NCI-H82 (cell line): ENCODE data around the gene DRD4.

ENCODE experiments used
- DNase-seq: peaks from one replicate; lab custom pipeline; 2025; lab: John Stamatoyannopoulos, UW

DRD4 gene

GRCh38 chr11:610146-610801, 26.8 kb upstream of the DRD4 start:
- no peak for DNase-seq

- no peak for DNase-seq
These were observed 25.8 kb upstream of the DRD4 start for GRCh38 chr11:611001-611996.

GRCh38 chr11:612201-612960, 24.7 kb upstream of the DRD4 start:
- DNase-seq = peak; percentile 43

- no peak for DNase-seq
These were observed 24.1 kb upstream of the DRD4 start for GRCh38 chr11:612961-613300.

GRCh38 chr11:613369-613968, 23.6 kb upstream of the DRD4 start:
- peak; percentile 83 for DNase-seq

GRCh38 chr11:614021-614622, 22.9 kb upstream of the DRD4 start:
- DNase-seq = no peak

- no peak for DNase-seq
These were observed 22.2 kb upstream of the DRD4 start for GRCh38 chr11:614623-615503.

- DNase-seq = peak; percentile 89
These were observed 21.4 kb upstream of the DRD4 start, which contains the start of gene IRF7 for GRCh38 chr11:615504-616319. IRF7 (minus strand) TSS chr11:615950; CDS start chr11:615364, 586 bp downstream.

GRCh38 chr11:616320-617198, 20.5 kb upstream of the DRD4 start:
- DNase-seq = no peak

- no peak for DNase-seq
These were observed 19.7 kb upstream of the DRD4 start for GRCh38 chr11:617199-617911.

- no peak for DNase-seq
These were observed 19.0 kb upstream of the DRD4 start for GRCh38 chr11:617912-618682.

GRCh38 chr11:618856-619627, 18.0 kb upstream of the DRD4 start:
- no peak for DNase-seq

GRCh38 chr11:619628-620050, 17.4 kb upstream of the DRD4 start:
- no peak for DNase-seq

- no peak for DNase-seq
These were observed 16.9 kb upstream of the DRD4 start for GRCh38 chr11:620201-620600.

- no peak for DNase-seq
These were observed 15.9 kb upstream of the DRD4 start for GRCh38 chr11:620935-621814.
